HCT116 (cell line): ENCODE data around the gene MRTFB. TPM values are rescaled to one million over a fixed set of nuclear protein-coding genes. Genes with fewer than 3 reads are reported as not detected.

Source experiments
- CBX3 ChIP-seq: IDR thresholded peaks from 2 replicates; pipeline ENCODE4 v1.6.1; 2012; ENCODE audit warnings: low read depth
- CEBPB ChIP-seq: IDR thresholded peaks from 2 replicates; pipeline ENCODE4 v1.6.1; 2012; ENCODE audit warnings: low read depth
- CTCF ChIP-seq, 3 experiments: fragments of 200-600 bp in 1 of 3; sonication (generic) in 1 of 3; IDR thresholded peaks in 2 of 3; conservative IDR thresholded peaks in 1 of 3; 2 replicates each; pipeline ENCODE4 v1.5.1; 2012 to 2017; ENCODE audit warnings: low read depth in 2 of 3, low read length in 2 of 3, antibody characterized with exemption in 1 of 3, borderline replicate concordance in 1 of 3, control low read depth in 1 of 3, mild to moderate bottlenecking in 1 of 3, mixed read lengths in 1 of 3, mixed run types in 1 of 3, moderate library complexity in 1 of 3; ENCODE audit not compliant: insufficient read depth in 1 of 3
- ELF1 ChIP-seq: IDR thresholded peaks from 2 replicates; pipeline ENCODE4 v1.6.1; 2012; ENCODE audit warnings: low read depth, borderline replicate concordance
- EZH2 ChIP-seq: fragments of 200-600 bp; sonication (generic); IDR thresholded peaks from 2 replicates; pipeline ENCODE4 v1.6.1; 2017; ENCODE audit warnings: antibody characterized with exemption, mixed run types
- FOSL1 ChIP-seq: IDR thresholded peaks from 2 replicates; pipeline ENCODE4 v1.6.1; 2012; ENCODE audit warnings: low read depth
- POLR2A ChIP-seq: IDR thresholded peaks from 2 replicates; pipeline ENCODE4 v1.7.0; 2011; ENCODE audit warnings: borderline replicate concordance; ENCODE audit not compliant: insufficient read depth, insufficient read length; ENCODE audit errors: extremely low read depth
- POLR2AphosphoS5 ChIP-seq: IDR thresholded peaks from 2 replicates; pipeline ENCODE4 v1.6.1; 2011; ENCODE audit warnings: mild to moderate bottlenecking, low read depth, low read length, moderate library complexity
- RAD21 ChIP-seq: IDR thresholded peaks from 2 replicates; pipeline ENCODE4 v1.6.1; 2012; ENCODE audit warnings: low read depth, mild to moderate bottlenecking
- SRF ChIP-seq: IDR thresholded peaks from 2 replicates; pipeline ENCODE4 v1.6.1; 2012; ENCODE audit warnings: low read depth
- TCF7L2 ChIP-seq: IDR thresholded peaks from 2 replicates; pipeline ENCODE4 v1.7.0; 2011; ENCODE audit warnings: borderline replicate concordance, inconsistent platforms; ENCODE audit not compliant: insufficient read depth, insufficient read length; ENCODE audit errors: extremely low read depth
- ZBTB33 ChIP-seq: IDR thresholded peaks from 2 replicates; pipeline ENCODE4 v1.6.1; 2011; ENCODE audit warnings: mild to moderate bottlenecking, low read length, moderate library complexity; ENCODE audit not compliant: insufficient replicate concordance; ENCODE audit errors: extremely low read depth
- ZFX ChIP-seq: fragments of 450-650 bp; IDR thresholded peaks from 2 replicates; pipeline ENCODE4 v1.6.1; 2017
- total RNA-seq: library from RNA; stranded (reverse); gene quantifications from one replicate; pipeline ENCODE4 v1.2.1, GENCODE V29; 2021; ENCODE audit not compliant: unreplicated experiment

Gene MRTFB
- total RNA-seq, 1 experiment from 2014 or later, result 39.0 TPM

DNA sequence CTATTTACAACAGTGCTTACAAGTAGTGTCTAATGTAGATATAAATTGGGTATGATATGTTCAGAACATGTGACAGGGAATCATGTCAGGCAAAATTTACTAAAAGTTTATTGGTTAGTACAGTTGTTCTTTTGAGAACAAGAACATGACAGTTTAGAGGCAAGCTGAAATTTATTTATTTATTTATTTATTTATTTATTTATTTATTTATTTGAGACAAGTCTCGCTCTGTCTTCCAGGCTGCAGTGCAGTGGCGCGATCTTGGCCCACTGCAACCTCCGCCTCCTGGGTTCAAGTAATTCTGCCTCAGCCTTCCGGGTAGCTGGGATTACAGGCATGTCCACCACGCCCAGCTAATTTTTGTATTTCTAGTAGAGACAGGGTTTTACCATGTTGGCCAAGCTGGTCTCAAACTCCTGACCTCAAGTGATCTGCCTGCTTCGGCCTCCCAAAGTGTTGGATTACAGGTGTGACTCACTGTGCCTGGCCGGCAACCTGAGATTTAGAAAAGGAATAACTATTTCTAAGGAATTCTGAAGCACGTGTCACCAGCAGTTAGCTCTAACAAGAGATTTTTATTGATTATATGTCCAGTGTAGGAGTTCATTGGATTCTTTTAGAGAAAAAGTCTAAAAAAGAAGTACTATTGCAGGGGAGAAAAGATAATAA, 24.9 kb downstream of the MRTFB start (continued):
- TF ChIP-seq ZBTB33 (no peak), POLR2A (no peak), CBX3 (peak; percentile 79), CEBPB (no peak; the same call in 1 of the 2 replicates), EZH2 (no peak), POLR2AphosphoS5 (no peak; the same call in 1 of the 2 replicates), RAD21 (peak; percentile 36; the same call in 1 of the 2 replicates), ZFX (no peak), ELF1 (peak; percentile 25; the same call in 1 of the 2 replicates), TCF7L2 (no peak), CTCF (IDR thresholded peaks at IDR 0.05 in 2 of 3, conservative IDR thresholded peaks at IDR 0.05 in 1 of 3; ENCODE audit: borderline replicate concordance in 1 of 3, insufficient read depth in 1 of 3, low read depth in 2 of 3, low read length in 2 of 3) (no peak), FOSL1 (peak; percentile 65), SRF (no peak; the same call in 1 of the 2 replicates)
